GM21515 (cell line): ENCODE measurements around the gene ZC3HAV1.
"Not testable (repeated sequence)": the region's sequence is repeated elsewhere in the genome, so short reads cannot be mapped to it uniquely, and the experiment has no call there.

ENCODE experiments used
- ATAC-seq: cut with Tn5 transposase; IDR thresholded peaks from one replicate; pipeline ENCODE4 v1.9.1; 2021; ENCODE audit not compliant: unreplicated experiment

ZC3HAV1 gene

GRCh38 chr7:139054656-139055055 lies 54.9 kb downstream of the ZC3HAV1 start:
- not testable (repeated sequence) for ATAC-seq

GRCh38 chr7:139054101-139054500 lies 55.4 kb downstream of the ZC3HAV1 start:
- no peak for ATAC-seq

- no peak for ATAC-seq
Measured at GRCh38 chr7:139051655-139052054, 57.9 kb downstream of the ZC3HAV1 start.

GRCh38 chr7:139049936-139050335 lies 59.6 kb downstream of the ZC3HAV1 start:
- ATAC-seq = no peak

GRCh38 chr7:139049111-139049510 lies 60.4 kb downstream of the ZC3HAV1 start:
- no peak for ATAC-seq

DNA sequence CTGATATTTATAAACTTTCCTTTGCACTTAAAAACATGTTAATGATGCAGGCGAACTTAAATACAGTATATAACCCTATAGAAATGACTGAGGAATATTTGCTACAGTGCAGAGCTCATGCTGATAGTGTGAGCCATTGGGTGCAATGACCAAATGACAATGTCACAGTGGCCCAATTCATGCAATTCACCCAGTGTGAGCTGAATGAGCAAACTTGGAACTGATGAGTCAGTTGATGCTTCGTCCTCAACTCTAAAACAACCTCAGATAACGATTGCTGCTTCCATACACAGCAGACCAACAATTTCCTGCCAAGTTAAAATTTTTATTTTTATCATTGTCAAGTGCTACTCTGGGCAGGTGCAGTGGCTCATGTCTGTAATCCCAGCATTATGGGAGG lies 61.5 kb downstream of the ZC3HAV1 start:
- ATAC-seq = no peak

- ATAC-seq = no peak
Measured at GRCh38 chr7:139046143-139046542, 63.4 kb downstream of the ZC3HAV1 start.

DNA sequence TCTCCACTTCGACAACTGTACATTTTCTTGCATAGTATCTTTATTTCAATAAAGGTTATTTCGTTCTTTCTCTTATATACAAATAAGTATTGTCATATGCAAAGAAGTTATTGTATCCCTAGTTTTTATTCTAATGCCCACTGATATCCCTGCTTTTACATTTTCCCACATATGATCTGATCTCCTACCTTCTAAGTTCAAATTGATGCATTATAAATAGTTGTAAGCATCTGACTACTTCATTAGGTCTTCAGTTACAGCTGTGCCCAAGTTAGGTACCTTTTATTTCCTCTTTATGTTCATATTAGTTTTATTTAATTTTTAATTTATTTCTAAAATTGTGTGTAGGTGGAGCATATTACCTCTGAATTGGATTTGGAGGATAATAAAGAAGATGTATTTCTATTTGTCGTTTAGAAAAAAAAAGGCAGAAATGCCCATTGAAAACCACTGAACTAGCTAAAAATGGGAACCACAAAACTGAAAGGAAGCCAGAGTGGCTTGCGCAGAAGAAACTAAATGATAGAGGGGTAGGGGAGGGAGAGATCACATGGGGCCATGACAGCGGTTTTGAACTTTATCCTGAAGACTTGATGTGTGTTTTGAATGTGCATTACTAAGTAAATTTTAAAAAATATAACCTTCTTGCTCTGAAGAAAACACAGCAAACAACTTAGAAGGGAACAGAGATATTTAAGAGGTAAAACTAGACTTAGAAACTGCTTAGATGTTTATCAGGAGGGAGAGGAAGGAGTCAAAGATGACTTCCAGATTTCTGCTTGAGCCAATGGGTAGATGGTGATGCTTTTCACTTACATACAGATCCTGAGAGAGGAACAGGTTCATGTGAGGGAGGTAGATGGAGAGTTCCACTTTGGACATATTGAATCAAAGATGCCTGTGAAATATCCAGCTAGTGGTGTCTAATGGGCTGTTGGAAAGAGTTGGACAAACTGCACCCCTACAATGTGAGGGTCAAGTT lies 64.4 kb downstream of the ZC3HAV1 start:
- peak; percentile 64 for ATAC-seq

- ATAC-seq = peak; percentile 44
Measured at GRCh38 chr7:139043823-139044812, 65.4 kb downstream of the ZC3HAV1 start.

- ATAC-seq = no peak
Measured at GRCh38 chr7:139041378-139042085, 68.0 kb downstream of the ZC3HAV1 start.

DNA sequence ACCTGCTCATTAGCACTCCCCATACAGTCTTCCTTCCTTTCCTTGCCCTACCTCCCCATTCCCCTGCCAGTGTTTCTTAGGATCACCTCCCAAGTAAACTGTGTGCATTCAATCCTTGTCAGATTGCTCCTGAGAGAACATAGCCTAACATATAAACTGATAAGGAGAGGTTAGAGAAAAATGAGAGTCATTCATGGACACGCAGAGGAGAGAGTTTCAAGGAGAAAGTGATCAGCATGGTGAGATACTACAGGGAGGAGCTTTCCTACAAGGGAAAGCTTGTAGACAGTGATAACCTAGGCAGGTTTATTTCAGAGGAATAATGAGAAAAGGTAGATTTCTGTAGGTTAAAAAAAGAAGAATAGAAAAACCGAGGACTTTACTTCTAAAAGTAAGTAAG lies 70.8 kb downstream of the ZC3HAV1 start:
- no peak for ATAC-seq

DNA sequence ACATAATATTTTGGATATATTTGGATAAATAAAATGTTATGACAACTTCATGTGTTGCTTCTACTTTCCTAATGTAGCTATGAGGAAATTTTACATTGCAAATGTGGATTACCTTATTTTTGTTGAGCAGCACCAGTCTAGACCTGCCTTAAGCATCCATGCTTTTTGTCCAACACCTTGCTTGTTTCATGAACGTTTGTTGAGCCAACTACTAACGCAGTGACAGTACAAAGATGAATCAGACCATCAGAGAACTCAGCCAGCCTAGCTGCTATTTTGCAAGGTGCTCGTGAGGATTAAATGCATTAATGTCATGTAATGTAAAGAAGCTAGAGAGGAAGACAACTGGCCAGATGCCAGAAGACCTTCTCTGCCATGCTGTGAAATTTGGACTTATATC lies 72.6 kb downstream of the ZC3HAV1 start:
- ATAC-seq = no peak

DNA sequence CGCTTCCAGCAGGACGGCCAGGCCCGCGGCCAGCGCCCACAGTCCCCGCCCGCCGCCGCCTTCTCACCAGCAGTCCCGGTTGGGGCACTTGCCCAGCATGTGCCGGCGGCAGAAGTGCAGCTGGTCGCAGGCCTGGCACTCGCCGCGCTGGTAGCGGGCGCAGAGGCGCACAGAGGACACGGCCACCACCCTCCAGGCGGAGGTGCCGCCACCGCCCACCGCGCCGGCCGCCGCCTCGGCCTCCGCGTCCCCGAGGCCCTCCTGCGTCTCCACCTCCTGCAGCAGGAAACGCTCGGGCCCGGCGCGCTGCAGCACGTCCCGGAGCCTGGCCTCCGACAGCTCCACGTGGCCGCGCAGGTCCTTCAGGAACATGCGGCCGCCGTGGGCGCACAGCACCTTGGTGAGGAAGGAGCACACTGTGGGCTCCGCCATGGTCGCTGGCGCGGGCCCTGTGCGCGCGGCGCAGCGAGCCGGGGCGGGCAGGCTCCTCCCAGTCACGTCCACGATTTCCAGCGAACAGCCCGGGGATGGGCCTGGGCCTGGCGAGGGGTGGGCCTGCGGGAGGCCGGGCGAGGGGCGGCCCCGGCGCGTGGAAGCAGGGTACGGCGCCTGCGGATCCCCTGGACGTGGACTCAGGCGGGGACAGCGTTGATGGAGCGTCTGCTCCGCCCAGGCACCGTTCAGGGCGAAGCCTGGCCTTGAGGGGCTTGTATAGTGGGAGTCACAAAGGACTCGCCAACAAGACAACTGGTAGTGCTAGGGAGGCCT lies 73.8 kb downstream of the ZC3HAV1 start, which contains the start of gene ZC3HAV1L:
Gene ZC3HAV1L, minus strand, starts transcription at position 457 of the 768 bp plus-strand sequence. Its CDS starts 25 bp downstream, at position 432.
- ATAC-seq = peak; percentile 91

GRCh38 chr7:139034855-139035585 lies 74.5 kb downstream of the ZC3HAV1 start:
- ATAC-seq = peak; percentile 46

- ATAC-seq = no peak
Measured at GRCh38 chr7:139034336-139034735, 75.2 kb downstream of the ZC3HAV1 start.

- no peak for ATAC-seq
Measured at GRCh38 chr7:139033346-139034114, 76.0 kb downstream of the ZC3HAV1 start.

GRCh38 chr7:139032473-139032872 lies 77.0 kb downstream of the ZC3HAV1 start:
- ATAC-seq = no peak

DNA sequence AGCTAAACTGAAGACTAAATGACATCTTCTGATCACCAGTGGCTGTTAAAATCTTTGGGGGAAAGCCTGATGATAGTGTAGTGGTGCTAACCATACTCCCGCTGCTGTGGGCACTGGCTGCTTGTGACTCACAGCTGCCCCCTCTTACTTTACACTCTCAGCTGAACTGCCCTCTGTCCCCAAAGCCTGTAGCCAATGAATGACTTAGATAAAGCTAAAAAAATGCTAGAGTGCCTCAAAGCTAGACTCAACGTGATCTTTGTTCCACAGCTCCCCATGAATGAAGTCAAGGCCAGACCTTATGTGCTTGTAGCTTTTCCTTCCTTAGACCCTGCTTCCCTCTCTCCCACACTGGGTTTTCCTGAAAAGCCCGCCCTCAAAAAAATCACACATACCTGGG lies 80.2 kb downstream of the ZC3HAV1 start:
- no peak for ATAC-seq
